NB4 (cell line): ENCODE measurements around the gene DNAH17.

Experiments used
- DNase-seq: peaks from one replicate; pipeline ENCODE4 v3.0.0; 2010; ENCODE audit warnings: low read depth
- H3K4me3 ChIP-seq: one replicate; pipeline ENCODE4 v1.5.1; 2011; ENCODE audit warnings: mild to moderate bottlenecking, low read depth, low read length, moderate library complexity
- MYC ChIP-seq: IDR thresholded peaks from 2 replicates; pipeline ENCODE4 v1.6.1; 2011; ENCODE audit warnings: low read depth, low read length
- POLR2A ChIP-seq: IDR thresholded peaks from 2 replicates; pipeline ENCODE4 v1.6.1; 2011; ENCODE audit warnings: mild to moderate bottlenecking; ENCODE audit not compliant: insufficient read length; ENCODE audit errors: extremely low read depth
- TF ChIP-seq, protein P1 (sequence below): IDR thresholded peaks from one replicate; pipeline ENCODE4 v1.5.1; 2012; ENCODE audit warnings: low read depth, low read length
- TF ChIP-seq, protein P2 (sequence below): IDR thresholded peaks from 2 replicates; pipeline ENCODE4 v1.6.1; 2011; ENCODE audit warnings: low read depth, low read length

DNAH17 gene

GRCh38 chr17:78438694-78439325 is 138.4 kb downstream of the DNAH17 start:
- TF ChIP-seq, protein P1, sequence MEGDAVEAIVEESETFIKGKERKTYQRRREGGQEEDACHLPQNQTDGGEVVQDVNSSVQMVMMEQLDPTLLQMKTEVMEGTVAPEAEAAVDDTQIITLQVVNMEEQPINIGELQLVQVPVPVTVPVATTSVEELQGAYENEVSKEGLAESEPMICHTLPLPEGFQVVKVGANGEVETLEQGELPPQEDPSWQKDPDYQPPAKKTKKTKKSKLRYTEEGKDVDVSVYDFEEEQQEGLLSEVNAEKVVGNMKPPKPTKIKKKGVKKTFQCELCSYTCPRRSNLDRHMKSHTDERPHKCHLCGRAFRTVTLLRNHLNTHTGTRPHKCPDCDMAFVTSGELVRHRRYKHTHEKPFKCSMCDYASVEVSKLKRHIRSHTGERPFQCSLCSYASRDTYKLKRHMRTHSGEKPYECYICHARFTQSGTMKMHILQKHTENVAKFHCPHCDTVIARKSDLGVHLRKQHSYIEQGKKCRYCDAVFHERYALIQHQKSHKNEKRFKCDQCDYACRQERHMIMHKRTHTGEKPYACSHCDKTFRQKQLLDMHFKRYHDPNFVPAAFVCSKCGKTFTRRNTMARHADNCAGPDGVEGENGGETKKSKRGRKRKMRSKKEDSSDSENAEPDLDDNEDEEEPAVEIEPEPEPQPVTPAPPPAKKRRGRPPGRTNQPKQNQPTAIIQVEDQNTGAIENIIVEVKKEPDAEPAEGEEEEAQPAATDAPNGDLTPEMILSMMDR: no peak
- TF ChIP-seq, protein P2, sequence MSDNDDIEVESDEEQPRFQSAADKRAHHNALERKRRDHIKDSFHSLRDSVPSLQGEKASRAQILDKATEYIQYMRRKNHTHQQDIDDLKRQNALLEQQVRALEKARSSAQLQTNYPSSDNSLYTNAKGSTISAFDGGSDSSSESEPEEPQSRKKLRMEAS: no peak
- TF ChIP-seq MYC: no peak
- H3K4me3 ChIP-seq: no peak overlapping the region
- DNase-seq: no peak

GRCh38 chr17:78438271-78438691 is 138.9 kb downstream of the DNAH17 start:
- TF ChIP-seq, protein P1: no peak
- TF ChIP-seq POLR2A: no peak
- TF ChIP-seq MYC: no peak
- TF ChIP-seq, protein P2: no peak
- no peak overlapping the region for H3K4me3 ChIP-seq
- DNase-seq: no peak

DNA sequence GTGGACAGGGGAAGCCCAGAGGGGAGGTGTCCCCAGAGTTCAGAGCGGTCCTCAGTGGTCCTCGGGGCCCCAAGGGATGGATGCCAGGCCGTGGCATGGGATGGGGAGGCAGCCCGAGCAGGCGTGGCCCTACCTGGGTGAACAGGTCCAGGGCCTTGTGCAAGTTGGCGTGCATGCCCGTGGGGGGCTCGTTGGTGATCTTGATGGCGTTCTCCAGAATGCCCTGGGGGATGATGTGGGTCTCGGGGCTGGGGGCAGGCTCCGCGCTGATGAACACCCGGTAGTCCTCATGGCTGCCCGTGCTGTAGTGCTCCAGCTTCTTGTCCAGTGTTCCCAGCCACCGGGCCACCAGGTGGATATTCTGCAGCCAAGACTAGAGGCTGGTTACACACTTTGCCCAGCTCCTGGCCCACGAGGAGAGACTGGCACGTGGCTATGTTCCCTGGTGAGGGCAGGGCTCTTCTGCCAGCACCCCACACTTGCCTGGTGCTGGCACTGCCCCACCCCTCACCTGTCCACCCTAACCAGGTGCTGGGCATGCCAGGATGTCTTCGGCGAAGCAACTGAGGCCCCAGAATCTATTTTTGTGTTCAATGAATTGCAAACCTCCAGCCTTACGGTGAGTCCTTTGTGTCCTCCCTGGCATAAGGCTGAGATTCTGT is 139.6 kb downstream of the DNAH17 start:
- no peak overlapping the region for H3K4me3 ChIP-seq
- TF ChIP-seq, protein P1: no peak
- TF ChIP-seq POLR2A (no peak), MYC (no peak)
- TF ChIP-seq, protein P2: no peak
- DNase-seq: no peak

DNA sequence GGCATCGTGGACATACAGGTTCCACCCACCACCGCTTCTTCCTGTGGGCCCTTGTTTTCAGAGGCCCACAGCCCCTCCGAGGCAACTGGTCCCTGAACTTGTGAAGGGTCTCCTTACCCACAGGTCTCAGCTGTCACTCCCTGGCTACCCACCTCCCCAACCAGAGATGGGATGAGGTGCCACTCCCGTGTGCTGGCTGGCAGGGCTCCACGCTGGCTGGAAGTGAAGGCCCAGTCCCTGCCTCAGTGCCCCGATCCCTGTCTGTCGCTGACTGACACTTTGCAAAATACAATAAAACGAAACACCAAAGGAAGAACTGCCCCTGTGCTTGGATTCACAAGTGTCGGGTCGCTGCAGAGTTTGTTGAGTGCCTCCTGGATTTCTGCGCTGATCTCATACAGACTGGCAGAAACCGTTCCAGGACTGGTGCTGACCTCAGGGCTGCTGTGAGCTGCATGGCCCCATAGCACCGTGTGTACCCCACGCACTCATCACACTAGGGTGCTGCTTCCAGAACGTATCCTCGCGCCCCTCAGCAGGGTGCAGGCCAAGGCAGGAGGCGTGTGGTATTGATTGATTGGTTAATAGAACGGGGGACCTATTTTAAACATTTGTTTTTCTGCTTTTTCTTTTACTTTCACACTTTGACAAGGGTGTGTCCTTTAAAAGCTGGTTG is 141.7 kb downstream of the DNAH17 start:
- H3K4me3 ChIP-seq: no peak overlapping the region
- no peak for DNase-seq
- TF ChIP-seq MYC (no peak), POLR2A (no peak)
- TF ChIP-seq, protein P2: no peak
- TF ChIP-seq, protein P1: no peak

GRCh38 chr17:78434455-78435329 is 142.5 kb downstream of the DNAH17 start:
- no peak for DNase-seq
- no peak overlapping the region for H3K4me3 ChIP-seq
- TF ChIP-seq, protein P2: no peak
- TF ChIP-seq POLR2A: no peak
- no peak for TF ChIP-seq MYC
